HG02943 (cell line): ENCODE results near the gene PDZK1.
"Not testable (repeated sequence)": the region's sequence is repeated elsewhere in the genome, so short reads cannot be mapped to it uniquely, and the experiment has no call there.

Source experiments
- ATAC-seq: cut with Tn5 transposase; IDR thresholded peaks from one replicate; pipeline ENCODE4 v1.9.1; 2021; ENCODE audit warnings: mild to moderate bottlenecking, low read depth, moderate library complexity; ENCODE audit not compliant: unreplicated experiment

The PDZK1 gene

GRCh38 chr1:145707183-145707867 lies at the start of gene PDZK1:
Gene PDZK1, minus strand, starts transcription at chr1:145707368. Its CDS starts 19,347 bp downstream, at chr1:145688021.
- no peak for ATAC-seq

GRCh38 chr1:145751491-145752037 lies 44.4 kb upstream of the PDZK1 start:
- ATAC-seq: no peak

GRCh38 chr1:145750426-145750825 lies 43.3 kb upstream of the PDZK1 start:
- no peak for ATAC-seq

- no peak for ATAC-seq
These were observed 40.5 kb upstream of the PDZK1 start for GRCh38 chr1:145747398-145748247.

- ATAC-seq: no peak
These were observed 33.1 kb upstream of the PDZK1 start for GRCh38 chr1:145740269-145740668.

- no peak for ATAC-seq
These were observed 29.0 kb upstream of the PDZK1 start for GRCh38 chr1:145736191-145736590.

GRCh38 chr1:145730900-145731299 lies 23.7 kb upstream of the PDZK1 start:
- ATAC-seq: no peak

- ATAC-seq: no peak
These were observed 23.3 kb upstream of the PDZK1 start for GRCh38 chr1:145730467-145730866.

GRCh38 chr1:145729666-145730436 lies 22.7 kb upstream of the PDZK1 start:
- no peak for ATAC-seq

GRCh38 chr1:145729196-145729595 lies 22.0 kb upstream of the PDZK1 start:
- ATAC-seq: no peak

- ATAC-seq: not testable (repeated sequence)
These were observed 19.0 kb upstream of the PDZK1 start for GRCh38 chr1:145726193-145726592.

- ATAC-seq: no peak
These were observed 13.9 kb upstream of the PDZK1 start for GRCh38 chr1:145720878-145721671.

GRCh38 chr1:145720556-145720877 lies 13.3 kb upstream of the PDZK1 start:
- no peak for ATAC-seq

GRCh38 chr1:145719230-145720079 lies 12.3 kb upstream of the PDZK1 start, which contains the start of gene CD160:
Gene CD160, plus strand, starts transcription at chr1:145719499. Its CDS starts 8,829 bp downstream, at chr1:145728328.
- no peak for ATAC-seq

GRCh38 chr1:145718465-145718864 lies 11.3 kb upstream of the PDZK1 start:
- ATAC-seq: not testable (repeated sequence)

GRCh38 chr1:145717833-145718232 lies 10.7 kb upstream of the PDZK1 start:
- no peak for ATAC-seq

- no peak for ATAC-seq
These were observed 9.6 kb upstream of the PDZK1 start for GRCh38 chr1:145716641-145717345.

- no peak for ATAC-seq
These were observed 7.5 kb upstream of the PDZK1 start for GRCh38 chr1:145714524-145715111.
